ENCODE results near the gene PHF21B.

Gene PHF21B

GRCh38 chr22:44919691-44920090, 90.1 kb downstream of the PHF21B start:
- Mint-ChIP-seq H3K4me1 (no peaks in the 10 kb centered on the region), H3K36me3 (ENCODE audit: low read depth) (peaks cover 25% of the 10 kb centered on the region), H3K9me3 (no peaks in the 10 kb centered on the region), H3K27ac (no peak overlapping the region), H3K4me3 (no peak overlapping the region), H3K27me3 (ENCODE audit: low read depth) (no peaks in the 10 kb centered on the region)
- TF ChIP-seq, protein P1, sequence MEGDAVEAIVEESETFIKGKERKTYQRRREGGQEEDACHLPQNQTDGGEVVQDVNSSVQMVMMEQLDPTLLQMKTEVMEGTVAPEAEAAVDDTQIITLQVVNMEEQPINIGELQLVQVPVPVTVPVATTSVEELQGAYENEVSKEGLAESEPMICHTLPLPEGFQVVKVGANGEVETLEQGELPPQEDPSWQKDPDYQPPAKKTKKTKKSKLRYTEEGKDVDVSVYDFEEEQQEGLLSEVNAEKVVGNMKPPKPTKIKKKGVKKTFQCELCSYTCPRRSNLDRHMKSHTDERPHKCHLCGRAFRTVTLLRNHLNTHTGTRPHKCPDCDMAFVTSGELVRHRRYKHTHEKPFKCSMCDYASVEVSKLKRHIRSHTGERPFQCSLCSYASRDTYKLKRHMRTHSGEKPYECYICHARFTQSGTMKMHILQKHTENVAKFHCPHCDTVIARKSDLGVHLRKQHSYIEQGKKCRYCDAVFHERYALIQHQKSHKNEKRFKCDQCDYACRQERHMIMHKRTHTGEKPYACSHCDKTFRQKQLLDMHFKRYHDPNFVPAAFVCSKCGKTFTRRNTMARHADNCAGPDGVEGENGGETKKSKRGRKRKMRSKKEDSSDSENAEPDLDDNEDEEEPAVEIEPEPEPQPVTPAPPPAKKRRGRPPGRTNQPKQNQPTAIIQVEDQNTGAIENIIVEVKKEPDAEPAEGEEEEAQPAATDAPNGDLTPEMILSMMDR (IDR thresholded peaks at IDR 0.05; ENCODE audit: unreplicated experiment in 3 of 3), result no peak

DNA sequence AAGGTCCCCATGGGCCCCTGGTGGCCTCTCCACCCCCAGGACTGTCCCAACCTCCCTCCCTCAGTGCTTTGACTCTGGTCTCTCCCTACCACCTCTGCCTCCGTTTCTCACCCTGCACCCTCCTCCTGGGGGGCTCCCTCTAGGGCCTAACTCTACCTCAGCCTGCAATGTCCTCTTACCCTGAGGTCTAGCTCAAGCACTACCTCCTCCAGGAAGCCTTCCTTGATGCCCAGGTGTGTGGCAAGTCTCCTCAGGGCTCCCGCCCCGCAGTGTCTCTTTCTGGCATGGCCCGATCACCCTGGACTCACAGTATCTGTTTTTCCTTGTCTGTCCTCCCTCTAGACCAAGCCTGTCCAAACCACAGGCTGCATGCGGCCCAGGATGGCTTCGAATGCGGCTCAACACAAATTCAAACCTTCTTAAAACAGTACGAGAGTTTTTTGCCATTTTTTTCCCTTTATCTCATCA, 90.8 kb downstream of the PHF21B start:
- H3K4me3 Mint-ChIP-seq, result no peak overlapping the region
- no peaks in the 10 kb centered on the region for H3K27me3 Mint-ChIP-seq (ENCODE audit: low read depth)
- TF ChIP-seq, protein P1 (IDR thresholded peaks at IDR 0.05; ENCODE audit: unreplicated experiment in 3 of 3), result no peak
- no peaks in the 10 kb centered on the region for H3K9me3 Mint-ChIP-seq
- peaks cover 24% of the 10 kb centered on the region for H3K36me3 Mint-ChIP-seq (ENCODE audit: low read depth)
- H3K27ac Mint-ChIP-seq, result no peak overlapping the region
- no peaks in the 10 kb centered on the region for H3K4me1 Mint-ChIP-seq

DNA sequence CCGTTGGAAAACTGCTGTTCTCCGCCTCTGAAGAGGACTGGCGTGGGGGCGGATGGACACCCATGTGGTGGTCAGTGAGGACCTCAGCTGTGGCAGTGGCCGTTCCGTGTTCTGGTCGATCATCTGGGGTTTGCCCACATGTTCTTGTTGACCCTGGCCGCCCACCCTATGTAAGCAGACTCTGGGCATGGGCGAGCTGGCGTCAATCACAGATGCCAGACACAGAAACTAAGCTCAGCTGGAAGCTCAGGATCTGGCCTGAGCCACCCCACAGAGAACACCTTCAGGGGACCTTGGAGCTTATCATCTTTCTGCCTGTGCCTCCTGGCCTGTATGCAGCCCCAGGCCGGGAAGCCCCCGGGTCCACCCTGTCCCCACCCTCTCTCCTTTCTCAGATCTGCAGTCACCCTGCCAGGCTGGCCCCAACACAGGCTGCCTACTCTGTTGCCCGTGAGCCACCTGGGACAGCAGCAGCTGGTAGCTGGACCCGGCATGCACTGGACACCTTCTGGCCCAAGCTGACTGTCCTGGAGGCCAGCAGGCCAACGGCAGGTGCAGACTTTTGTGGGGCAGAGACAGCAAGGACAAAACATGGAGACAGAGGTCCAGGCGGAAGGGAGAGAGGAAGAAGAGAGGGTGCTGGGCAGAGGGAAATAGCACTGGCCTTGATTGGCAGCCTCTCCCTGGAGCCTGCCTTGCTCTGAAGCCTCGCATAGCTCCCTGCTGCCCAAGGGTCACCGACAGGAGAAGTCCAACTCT, 91.5 kb downstream of the PHF21B start:
- Mint-ChIP-seq H3K4me3 (no peak overlapping the region), H3K27me3 (ENCODE audit: low read depth) (no peaks in the 10 kb centered on the region), H3K9me3 (no peaks in the 10 kb centered on the region), H3K27ac (no peak overlapping the region), H3K36me3 (ENCODE audit: low read depth) (peaks cover 28% of the 10 kb centered on the region), H3K4me1 (no peaks in the 10 kb centered on the region)
- TF ChIP-seq, protein P1 (IDR thresholded peaks at IDR 0.05; ENCODE audit: unreplicated experiment in 3 of 3), result no peak

GRCh38 chr22:44917372-44918165, 92.2 kb downstream of the PHF21B start:
- Mint-ChIP-seq H3K36me3 (ENCODE audit: low read depth) (peaks cover 28% of the 10 kb centered on the region), H3K27me3 (ENCODE audit: low read depth) (no peaks in the 10 kb centered on the region), H3K4me3 (no peak overlapping the region), H3K4me1 (no peaks in the 10 kb centered on the region), H3K9me3 (peaks cover under 1% of the 10 kb centered on the region), H3K27ac (no peak overlapping the region)
- TF ChIP-seq, protein P1 (IDR thresholded peaks at IDR 0.05; ENCODE audit: unreplicated experiment in 3 of 3), result no peak

- Mint-ChIP-seq H3K27ac (no peak overlapping the region), H3K4me3 (no peak overlapping the region), H3K4me1 (no peaks in the 10 kb centered on the region), H3K27me3 (ENCODE audit: low read depth) (no peaks in the 10 kb centered on the region), H3K36me3 (ENCODE audit: low read depth) (peaks cover 38% of the 10 kb centered on the region), H3K9me3 (peaks cover 10% of the 10 kb centered on the region)
- TF ChIP-seq, protein P1 (IDR thresholded peaks at IDR 0.05; ENCODE audit: unreplicated experiment in 3 of 3), result no peak
Measured at GRCh38 chr22:44916281-44917231, 93.2 kb downstream of the PHF21B start.
